ENCODE measurements around the gene DNAJC6.

DNAJC6 gene

GRCh38 chr1:65421351-65422025 is 112.1 kb downstream of the DNAJC6 start:
- H3K4me3 ChIP-seq (ENCODE audit: low read length, poor library complexity, severe bottlenecking): peak overlapping the region; percentile 95
- no peaks in the 10 kb centered on the region for H3K9me2 ChIP-seq (replicated peaks; ENCODE audit: low read depth, low read length)
- peak overlapping the region; percentile 95 for H3K4me2 ChIP-seq (ENCODE audit: low read depth, low read length, poor library complexity, severe bottlenecking)
- peaks cover 17% of the 10 kb centered on the region for H4K20me1 ChIP-seq (ENCODE audit: insufficient read depth, low read length, poor library complexity, severe bottlenecking)
- no peaks in the 10 kb centered on the region for H3K9me3 ChIP-seq (ENCODE audit: insufficient read depth, low read depth, low read length)
- H3K79me2 ChIP-seq (ENCODE audit: insufficient read depth, low read length): peaks cover 46% of the 10 kb centered on the region
- no peaks in the 10 kb centered on the region for H3K27me3 ChIP-seq (ENCODE audit: insufficient read depth, low read length, poor library complexity, severe bottlenecking)
- no peaks in the 10 kb centered on the region for H3F3A ChIP-seq (ENCODE audit: low read depth)
- H3K9ac ChIP-seq (ENCODE audit: low read depth, low read length, poor library complexity, severe bottlenecking): peak overlapping the region; percentile 97
- peak overlapping the region; percentile 76 for H2AFZ ChIP-seq (ENCODE audit: low read length)
- peaks cover 57% of the 10 kb centered on the region for H3K4me1 ChIP-seq (ENCODE audit: insufficient read depth, low read length, poor library complexity, severe bottlenecking)
- peaks cover 9% of the 10 kb centered on the region; the same call in 1 of the 2 replicates for H3K36me3 ChIP-seq (ENCODE audit: insufficient read depth, low read length)
- TF ChIP-seq EZH2phosphoT487 (IDR thresholded peaks at IDR 0.05; ENCODE audit: borderline replicate concordance) (no peak), CTCF (conservative IDR thresholded peaks at IDR 0.05; ENCODE audit: low read length) (no peak)

GRCh38 chr1:65422241-65423203 is 113.2 kb downstream of the DNAJC6 start:
- Histone ChIP-seq H3K9ac (ENCODE audit: low read depth, low read length, poor library complexity, severe bottlenecking) (peak overlapping the region; percentile 97), H3K4me2 (ENCODE audit: low read depth, low read length, poor library complexity, severe bottlenecking) (peak overlapping the region; percentile 95), H3K79me2 (ENCODE audit: insufficient read depth, low read length) (peaks cover 46% of the 10 kb centered on the region), H3K36me3 (ENCODE audit: insufficient read depth, low read length) (peaks cover 12% of the 10 kb centered on the region; the same call in 1 of the 2 replicates), H3K9me3 (ENCODE audit: insufficient read depth, low read depth, low read length) (no peaks in the 10 kb centered on the region), H3K4me3 (ENCODE audit: low read length, poor library complexity, severe bottlenecking) (peak overlapping the region; percentile 95), H3K4me1 (ENCODE audit: insufficient read depth, low read length, poor library complexity, severe bottlenecking) (peaks cover 57% of the 10 kb centered on the region), H4K20me1 (ENCODE audit: insufficient read depth, low read length, poor library complexity, severe bottlenecking) (peaks cover 17% of the 10 kb centered on the region), H2AFZ (ENCODE audit: low read length) (no peak overlapping the region), H3F3A (ENCODE audit: low read depth) (no peaks in the 10 kb centered on the region), H3K27me3 (ENCODE audit: insufficient read depth, low read length, poor library complexity, severe bottlenecking) (no peaks in the 10 kb centered on the region), H3K9me2 (replicated peaks; ENCODE audit: low read depth, low read length) (no peaks in the 10 kb centered on the region)
- TF ChIP-seq EZH2phosphoT487 (IDR thresholded peaks at IDR 0.05; ENCODE audit: borderline replicate concordance): no peak
- TF ChIP-seq CTCF (conservative IDR thresholded peaks at IDR 0.05; ENCODE audit: low read length): 0 out of 2 replicates have a peak, but pooled peaks have one; percentile 12

GRCh38 chr1:65423884-65424572 is 114.7 kb downstream of the DNAJC6 start:
- Histone ChIP-seq H3K9ac (ENCODE audit: low read depth, low read length, poor library complexity, severe bottlenecking) (peak overlapping the region; percentile 0), H3K4me2 (ENCODE audit: low read depth, low read length, poor library complexity, severe bottlenecking) (peak overlapping the region; percentile 95), H3K9me2 (replicated peaks; ENCODE audit: low read depth, low read length) (no peaks in the 10 kb centered on the region), H3K4me1 (ENCODE audit: insufficient read depth, low read length, poor library complexity, severe bottlenecking) (peaks cover 61% of the 10 kb centered on the region), H3K36me3 (ENCODE audit: insufficient read depth, low read length) (peaks cover 12% of the 10 kb centered on the region; the same call in 1 of the 2 replicates), H3K9me3 (ENCODE audit: insufficient read depth, low read depth, low read length) (no peaks in the 10 kb centered on the region), H3K4me3 (ENCODE audit: low read length, poor library complexity, severe bottlenecking) (peak overlapping the region; percentile 95), H3F3A (ENCODE audit: low read depth) (no peaks in the 10 kb centered on the region), H2AFZ (ENCODE audit: low read length) (no peak overlapping the region), H3K27me3 (ENCODE audit: insufficient read depth, low read length, poor library complexity, severe bottlenecking) (no peaks in the 10 kb centered on the region), H3K79me2 (ENCODE audit: insufficient read depth, low read length) (peaks cover 48% of the 10 kb centered on the region), H4K20me1 (ENCODE audit: insufficient read depth, low read length, poor library complexity, severe bottlenecking) (peaks cover 17% of the 10 kb centered on the region)
- TF ChIP-seq EZH2phosphoT487 (IDR thresholded peaks at IDR 0.05; ENCODE audit: borderline replicate concordance) (no peak), CTCF (conservative IDR thresholded peaks at IDR 0.05; ENCODE audit: low read length) (no peak)
